Measurements from ENCODE around the gene RNH1.
"Not testable (repeated sequence)": the region's sequence is repeated elsewhere in the genome, so short reads cannot be mapped to it uniquely, and the experiment has no call there.

The RNH1 gene

DNA sequence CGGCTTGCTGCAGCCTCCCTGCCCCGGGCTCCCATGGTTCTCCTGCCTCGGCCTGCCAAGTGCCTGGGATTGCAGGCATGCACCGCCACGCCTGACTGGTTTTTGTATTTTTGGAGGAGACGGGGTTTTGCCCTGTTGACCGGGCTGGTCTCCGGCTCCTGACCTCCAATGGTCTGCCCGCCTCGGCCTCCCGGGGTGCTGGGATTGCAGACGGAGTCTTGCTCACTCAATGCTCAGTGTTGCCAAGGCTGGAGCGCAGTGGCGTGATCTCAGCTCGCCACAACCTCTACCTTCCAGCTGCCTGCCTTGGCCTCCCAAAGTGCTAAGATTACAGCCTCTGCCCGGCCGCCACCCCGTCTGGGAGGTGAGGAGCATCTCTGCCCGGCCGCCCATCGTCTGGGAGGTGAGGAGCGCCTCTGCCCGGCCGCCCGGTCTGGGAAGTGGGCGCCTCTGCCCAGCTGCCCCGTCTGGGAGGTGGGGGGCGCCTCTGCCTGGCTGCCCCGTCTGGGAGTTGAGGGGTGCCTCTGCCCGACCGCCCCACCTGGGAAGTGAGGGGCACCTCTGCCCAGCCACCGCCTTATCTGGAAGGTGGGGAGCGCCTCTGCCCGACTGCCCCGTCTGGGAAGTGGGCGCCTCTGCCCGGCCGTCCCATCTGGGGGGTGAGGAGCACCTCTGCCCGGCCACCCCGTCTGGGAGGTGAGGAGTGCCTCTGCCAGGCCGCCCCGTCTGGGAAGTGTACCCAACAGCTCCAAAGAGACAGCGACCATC, 10.1 kb upstream of the RNH1 start:
- DNase-seq, result not testable (repeated sequence)

DNA sequence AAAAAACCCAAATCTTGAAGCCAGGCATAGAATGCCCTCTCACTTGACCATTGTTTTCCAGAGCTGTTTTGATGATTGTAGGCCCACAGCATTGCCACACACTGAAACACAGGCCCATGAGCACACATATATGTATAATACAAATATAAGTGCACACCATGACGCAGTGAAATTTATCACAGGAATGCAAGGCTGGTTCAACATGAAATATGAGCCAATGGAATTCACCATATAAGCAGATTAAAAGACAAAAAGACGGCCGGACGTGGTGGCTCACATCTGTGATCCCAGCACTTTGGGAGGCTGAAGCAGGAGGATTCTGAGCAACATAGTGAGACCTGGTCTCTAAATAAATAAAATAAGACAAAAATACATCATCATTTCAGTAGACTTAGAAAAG, 9.4 kb upstream of the RNH1 start:
- no peak for DNase-seq

DNA sequence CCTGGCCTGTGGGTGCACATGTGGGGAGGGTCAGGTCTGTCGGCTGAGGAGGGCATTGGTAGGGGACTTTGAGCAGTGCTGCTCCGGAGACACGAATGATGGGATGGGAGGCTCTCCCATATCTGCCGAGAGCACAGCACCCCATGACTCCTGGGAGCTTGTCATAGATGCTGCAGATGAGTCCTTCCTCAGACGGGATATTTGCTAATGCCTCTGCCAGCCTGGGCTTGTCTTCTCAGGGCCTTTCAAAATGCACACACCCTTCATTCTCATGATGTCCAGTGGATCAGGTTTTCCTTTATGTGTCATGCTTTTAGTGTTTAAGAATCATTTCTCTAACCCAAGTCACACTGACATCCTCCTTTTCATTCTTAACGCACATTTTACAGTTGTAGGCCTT, 8.1 kb upstream of the RNH1 start:
- DNase-seq, result no peak

DNA sequence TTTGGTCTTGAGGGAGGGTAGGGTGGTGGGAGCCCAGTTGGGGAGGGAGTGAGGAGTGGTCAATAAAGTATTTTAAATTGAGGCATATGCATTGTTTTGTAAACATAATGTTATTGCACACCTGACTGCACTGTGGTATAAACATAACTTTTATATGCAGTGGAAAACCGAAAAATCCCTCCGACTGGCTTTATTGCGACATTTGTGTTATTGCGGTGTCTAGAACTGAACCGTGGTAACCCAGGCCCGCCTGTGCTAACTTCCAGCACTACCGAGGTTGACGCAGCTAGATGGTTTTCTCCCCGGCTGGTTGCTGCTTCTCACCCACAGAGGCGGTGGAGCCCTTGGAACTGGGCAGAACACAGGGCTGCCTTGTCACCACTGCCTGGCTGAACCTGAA, 7.6 kb upstream of the RNH1 start:
- DNase-seq, result no peak

DNA sequence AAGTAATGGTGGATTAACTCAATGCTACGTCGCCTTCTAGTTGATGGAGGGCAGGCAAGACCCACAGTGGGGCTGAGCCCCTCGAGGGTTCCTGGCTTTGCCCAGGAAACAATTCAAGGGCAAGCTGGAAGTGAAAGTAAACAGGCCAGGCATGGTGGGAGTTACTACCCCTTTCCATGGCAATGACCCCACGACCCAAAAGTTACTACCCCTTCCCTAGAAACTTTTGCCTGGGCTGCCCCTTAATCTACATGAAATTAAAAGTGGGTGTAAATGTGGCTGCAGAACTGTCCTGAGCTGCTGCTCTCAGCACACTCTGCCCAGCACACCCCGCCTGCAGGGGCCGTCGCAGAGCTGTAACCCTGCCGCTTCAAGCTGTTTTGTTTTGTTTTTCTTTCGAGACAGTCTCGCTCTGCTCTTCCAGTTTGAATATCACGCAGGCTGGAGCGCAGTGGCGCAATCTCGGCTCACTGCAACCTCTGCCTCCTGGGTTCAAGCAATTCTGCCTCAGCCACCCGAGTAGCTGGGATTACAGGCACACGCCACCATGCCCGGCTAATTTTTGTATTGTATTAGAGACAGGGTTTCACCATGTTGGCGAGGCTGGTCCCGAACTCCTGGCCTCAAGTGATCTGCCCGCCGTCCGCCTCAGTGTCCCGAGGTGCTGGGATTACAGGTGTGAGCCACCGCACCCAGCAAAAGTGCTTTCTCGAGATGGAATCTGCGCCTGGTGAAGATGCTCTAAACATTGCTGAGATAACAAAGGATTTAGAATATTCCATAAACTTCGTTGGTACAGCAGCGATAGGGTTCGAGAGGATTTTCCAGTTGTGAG, 5.9 kb upstream of the RNH1 start:
- no peak for DNase-seq

DNA sequence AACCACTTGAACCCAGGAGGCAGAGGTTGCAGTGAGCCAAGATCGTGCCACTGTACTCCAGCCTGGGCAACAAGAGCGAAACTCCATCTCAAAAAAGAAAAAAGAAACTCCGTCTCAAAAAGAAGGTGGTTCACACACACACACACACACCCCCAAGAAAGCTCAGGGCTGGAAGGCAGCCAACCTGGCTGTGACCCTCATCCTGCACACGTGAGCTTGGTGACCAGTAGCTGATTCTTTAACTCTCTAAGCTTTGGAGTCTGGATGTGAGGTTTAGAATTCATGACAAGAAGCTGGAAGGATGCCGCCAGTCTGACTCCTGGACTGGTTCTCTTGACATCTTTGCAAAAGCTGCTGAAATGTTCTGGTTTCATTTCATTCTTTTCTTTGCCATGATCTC, 1.9 kb upstream of the RNH1 start:
- no peak for DNase-seq

DNA sequence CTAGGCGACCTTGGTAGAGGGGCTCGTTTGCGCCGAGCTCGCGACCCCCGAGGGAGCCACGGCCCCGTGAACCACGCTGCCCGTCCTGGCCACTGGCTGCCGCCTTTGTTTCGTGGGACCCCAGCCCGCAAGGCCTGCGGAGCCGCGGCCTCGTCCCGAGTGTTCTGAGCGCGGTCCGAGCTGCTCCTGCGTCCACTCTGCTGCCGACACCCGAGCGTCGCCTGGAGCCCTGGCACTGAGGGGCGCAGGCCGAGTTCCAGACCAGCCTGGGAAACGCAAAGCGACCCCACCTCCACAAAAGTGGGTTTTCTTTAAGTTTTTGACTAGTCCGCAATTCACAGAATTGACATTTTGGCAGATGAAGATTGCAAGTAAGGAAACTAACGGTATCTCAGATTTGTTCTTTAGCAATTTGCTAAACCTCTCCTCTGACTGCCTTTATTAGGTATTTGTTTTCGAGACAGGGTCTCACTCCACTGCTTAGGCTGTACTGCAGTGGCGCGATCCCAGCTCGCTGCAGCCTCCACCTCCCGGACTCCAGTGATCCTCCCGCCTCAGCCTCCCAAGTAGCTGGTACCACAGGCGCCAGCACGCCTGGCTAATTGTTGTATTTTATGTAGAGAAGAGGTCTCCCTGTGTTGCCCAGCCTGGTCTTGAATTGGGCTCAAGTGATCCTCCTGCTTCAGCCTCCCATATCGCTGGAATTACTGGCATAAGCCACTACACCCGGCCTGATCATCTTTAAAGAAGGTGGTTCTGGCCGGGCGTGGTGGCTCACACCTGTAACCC, 879 bp upstream of the RNH1 start:
- no peak for DNase-seq

DNA sequence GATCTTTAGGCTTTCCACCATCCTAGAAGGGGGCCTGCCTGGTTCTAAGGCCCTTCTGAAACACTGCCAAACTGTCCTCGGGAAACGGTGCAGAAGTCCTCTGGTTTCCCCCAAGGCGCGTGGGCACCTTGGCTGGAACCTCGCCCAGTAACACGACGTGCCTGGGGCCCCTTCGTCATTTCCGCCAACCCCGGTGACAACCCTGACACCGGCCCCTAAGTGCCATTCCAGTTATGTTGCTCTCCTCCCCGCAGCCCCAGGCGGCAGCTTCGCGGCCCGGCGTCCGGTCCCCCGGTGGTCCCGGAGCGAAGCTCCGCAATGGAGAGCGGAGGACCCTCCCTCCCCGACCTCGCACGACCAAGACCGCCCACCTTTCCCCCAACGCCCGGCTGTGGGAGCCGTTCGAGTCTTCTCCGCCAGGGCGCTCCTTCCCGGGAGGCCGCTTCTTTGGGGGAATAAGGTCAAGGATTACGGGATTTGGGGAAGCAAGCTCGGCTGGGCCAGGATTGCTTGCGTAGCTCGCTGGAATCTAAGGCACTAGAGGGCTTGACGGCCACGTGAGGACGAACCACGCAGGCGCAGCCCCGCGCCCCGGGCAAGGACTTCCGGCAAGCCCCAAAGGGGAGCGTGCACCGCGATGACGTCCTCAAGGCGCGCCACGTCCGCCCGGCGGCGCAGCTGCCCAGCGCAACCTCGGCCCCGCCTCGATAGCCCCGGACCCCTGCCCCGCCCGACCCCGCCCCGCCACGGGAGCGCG, 626 bp downstream of the RNH1 start:
- peak; percentile 61 for DNase-seq

DNA sequence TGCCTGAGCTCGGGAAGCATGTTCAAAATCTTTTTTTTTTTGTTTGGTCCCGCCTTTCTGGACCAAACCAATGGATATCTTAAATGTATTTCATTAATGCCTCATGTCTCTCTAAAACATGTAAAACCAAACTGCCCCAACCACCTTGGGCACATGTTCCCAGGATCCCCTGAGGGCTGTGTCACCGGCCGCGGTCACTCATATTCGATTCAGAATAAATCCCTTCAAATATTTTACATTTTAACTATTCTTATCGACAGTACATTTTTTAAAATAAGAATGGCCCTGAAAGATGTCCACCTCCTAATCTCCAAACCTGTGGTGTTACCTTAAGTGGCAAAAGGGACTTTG, 2.1 kb downstream of the RNH1 start:
- no peak for DNase-seq

DNA sequence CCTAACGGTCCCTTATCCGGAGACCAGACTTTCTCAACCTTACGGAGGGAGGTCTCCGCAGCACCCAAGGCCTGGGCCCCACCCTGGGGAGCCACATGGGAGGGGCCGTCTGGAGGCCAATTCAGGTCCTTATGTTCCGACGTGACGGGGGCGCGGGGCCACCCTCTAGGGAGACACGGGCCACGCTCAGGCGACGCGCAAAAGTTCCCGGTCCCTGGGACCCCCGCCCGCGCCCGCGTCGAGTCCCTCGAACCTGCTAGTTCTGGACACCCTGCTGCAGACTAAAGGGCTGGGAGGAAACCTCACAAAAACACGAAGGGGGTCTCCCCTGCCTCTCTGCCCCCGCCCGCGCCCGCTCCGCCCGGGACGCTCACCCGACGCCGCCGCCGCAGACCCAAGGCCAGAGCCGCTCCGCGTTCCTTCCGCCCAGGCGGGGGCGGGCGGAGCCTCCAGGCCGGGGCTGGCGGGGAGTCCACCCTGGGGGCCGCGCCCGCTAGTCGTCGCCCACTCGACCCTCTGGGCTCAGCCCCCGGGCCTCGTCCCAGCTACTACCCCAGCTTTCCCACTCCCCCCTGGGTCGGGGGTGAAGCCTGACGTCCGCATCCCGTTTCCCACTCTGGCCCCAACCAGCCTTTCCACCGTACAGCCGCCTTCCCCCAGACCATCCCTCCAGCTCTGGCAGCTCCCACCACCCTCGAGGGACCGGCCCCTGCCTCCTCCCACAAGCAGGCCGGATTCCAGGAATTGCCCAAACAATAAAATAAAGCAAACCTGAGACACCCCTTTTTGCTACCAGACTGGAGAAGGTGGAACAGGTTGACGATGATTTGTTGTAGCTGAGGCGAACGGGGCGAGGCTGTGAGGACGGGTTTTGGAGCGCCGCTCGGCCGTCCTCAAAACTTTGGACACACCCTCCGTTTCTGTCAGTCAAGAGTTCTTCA, 2.7 kb downstream of the RNH1 start:
- DNase-seq, result no peak

DNA sequence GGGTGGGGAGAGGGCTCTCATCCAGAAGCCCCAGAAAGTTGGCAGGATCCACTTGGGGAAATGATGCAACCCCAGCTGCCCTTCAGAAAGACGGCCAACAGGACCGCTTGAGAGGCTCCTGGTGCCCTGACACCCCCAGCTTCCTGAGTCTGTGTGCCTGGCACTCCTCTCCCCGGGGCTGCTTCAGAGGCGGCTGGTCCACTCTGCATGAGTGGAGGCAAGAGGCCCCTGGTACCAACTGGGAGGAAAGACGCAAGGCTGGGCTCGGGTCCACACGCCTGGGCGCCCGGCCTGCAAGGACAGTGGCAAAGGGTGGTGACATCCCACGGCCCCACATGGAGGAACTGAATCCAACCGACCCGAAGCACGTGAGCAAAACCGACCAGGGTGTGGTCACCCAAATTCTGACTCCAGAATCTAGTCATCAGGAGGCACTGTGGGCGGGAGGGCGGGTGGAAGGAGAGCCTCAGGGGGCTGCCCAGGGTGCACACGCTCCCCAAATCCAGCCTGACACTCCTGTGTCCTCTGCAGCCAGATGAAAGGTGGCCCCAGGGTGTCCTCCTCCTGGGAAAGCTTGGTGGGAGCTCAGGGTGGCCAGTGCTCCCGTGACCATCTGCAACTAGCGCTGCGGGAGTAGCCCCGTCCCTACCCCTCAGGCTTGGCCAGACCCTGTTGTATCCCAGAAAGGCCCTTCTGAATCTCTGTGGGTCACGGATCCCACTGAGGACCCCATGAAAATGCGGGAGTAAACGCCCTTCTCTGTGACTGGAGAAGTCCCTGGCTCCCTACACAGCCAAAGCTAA, 3.7 kb downstream of the RNH1 start:
- no peak for DNase-seq

DNA sequence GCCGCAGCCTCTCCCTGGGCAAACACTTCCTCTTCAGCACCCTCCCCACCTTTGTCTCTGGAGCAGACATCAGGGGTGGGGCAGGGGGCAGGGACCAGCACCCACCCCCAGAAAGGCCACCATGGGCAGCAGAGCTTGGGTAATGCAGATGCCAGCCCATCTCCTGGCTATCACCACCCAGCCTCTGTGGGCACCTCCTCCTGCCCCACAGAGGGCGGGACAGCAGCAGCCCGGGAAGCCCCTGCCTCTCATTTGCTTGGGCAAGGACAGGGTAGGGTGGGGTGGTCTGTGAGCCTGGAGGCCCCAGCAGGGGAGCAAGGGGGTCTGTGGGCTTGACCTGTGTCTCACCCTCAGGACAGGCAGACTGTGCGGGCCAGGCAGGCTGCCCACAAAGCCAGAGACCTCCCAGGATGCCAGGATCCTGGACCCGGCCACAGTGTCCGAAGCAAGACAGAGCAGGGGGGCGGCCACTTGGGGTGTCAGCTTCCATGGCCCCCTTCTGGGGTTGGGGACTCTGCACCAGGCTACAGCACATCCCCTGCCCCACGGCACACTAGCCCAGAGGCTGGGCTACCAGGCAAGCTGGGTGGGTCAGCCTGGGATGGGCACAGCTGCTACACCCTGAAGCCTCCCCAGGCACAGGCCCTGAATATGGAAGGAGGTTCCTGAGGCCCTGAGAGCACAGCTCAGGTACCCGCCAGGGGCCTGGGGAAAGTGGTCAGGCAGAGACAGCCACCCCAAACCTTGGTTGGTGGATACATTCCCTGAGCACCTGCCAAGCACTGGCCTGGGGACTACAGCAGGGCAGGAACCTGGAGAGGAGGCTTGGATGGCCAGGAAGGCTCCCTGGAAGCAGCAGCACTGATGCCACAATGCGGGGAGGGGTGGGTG, 4.5 kb downstream of the RNH1 start:
- DNase-seq, result no peak

DNA sequence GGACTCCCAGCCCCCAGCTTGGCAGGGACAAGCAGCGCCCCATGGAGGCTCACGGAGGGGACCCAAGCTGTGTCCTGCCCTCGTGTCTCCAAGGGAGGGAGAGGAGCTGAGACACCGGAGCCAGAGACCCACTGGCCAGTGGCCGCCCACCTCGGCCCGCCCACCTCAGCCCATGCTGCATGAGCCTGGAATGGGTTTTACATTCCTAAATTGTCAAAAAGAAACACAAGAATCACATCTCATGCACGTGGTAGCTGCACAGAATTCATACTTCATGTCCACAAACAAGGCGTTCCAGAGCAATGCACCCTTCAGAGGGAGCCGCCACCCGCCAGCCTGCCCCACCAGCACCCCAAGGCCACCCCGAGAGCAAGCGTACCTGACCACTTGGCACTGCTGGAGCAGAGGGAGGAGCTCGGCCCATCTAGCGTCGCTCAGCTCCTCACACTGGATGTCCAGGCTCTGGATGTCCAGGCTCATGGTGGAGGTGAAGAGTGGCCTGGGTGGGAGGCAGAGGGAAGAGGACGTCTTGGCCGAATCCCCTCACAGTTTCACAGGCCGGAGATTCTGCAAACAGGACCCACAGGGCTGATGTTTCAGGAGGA, 5.3 kb downstream of the RNH1 start:
- DNase-seq, result no peak

DNA sequence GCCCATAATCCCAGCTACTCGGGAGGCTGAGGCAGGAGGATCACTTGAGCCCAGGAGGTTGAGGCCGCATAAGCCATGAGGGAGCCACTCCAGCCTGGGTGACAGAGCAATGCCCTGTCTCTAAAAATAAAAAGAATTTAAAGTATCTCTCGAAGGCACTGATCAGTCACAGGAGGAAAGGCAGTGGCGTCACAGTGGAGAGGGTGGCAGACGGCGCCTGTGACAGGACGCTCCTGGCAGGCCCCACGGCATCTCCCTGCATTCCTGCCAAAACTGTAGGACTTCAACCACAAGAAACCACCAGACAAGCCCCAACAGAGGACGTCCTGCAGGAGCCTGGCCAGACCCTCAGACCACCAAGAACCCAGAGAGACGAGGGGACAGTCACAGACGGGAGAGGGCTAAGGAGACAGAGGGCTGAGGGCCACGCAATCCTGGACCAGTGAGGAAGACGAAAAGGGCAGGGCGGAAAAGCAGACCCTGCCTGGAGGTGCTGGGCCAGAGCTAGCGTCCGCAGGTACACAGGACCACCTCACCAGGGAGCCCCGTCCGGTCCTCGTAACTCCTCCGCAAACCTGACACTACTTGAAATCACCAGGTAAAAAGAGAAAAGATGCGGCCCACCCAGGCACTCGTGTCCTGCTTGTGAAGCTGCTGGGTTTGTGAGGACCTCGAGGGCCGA, 5.9 kb downstream of the RNH1 start:
- no peak for DNase-seq

DNA sequence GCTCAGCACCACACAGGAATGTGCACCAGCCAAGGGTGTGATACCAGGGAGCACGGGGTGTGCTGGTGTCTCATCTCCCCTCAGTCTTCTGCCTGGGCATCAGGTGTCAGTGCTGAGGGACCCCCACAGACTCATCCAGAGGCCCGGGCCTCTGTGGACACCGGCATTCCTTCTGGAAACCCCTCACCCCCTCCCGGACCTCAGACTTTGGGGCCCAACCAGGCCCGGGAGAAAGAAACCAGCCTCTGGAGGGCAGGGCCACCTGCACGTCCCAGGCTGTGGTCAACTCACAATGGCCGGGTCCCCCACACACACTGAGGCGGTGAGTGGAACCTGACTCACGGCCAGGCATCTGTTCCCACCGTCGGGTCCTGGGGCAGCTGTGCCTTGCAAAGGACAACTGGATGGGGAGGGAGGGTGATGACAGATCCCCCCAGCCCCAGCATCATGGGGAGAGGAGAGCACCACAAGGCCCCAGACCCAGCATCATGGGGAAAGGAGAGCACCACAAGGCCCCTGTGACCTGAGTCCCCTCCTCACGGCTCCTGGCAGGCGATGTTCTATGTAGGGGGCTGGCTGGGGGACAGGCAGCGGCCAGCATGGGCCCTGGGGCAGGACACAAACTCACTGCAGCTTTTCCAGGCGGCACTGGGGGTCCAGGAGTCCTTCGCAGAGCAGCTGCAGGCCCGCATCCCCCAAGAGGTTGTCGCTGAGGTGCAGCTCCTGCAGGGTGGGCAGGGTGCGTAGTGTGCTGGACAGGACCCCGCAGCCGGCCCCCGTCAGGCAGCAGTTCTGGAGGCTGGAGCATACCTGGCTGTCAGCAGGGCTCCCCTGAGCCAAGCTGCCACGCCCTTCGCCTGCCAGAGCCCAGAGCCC, 7.6 kb downstream of the RNH1 start:
- no peak for DNase-seq

DNA sequence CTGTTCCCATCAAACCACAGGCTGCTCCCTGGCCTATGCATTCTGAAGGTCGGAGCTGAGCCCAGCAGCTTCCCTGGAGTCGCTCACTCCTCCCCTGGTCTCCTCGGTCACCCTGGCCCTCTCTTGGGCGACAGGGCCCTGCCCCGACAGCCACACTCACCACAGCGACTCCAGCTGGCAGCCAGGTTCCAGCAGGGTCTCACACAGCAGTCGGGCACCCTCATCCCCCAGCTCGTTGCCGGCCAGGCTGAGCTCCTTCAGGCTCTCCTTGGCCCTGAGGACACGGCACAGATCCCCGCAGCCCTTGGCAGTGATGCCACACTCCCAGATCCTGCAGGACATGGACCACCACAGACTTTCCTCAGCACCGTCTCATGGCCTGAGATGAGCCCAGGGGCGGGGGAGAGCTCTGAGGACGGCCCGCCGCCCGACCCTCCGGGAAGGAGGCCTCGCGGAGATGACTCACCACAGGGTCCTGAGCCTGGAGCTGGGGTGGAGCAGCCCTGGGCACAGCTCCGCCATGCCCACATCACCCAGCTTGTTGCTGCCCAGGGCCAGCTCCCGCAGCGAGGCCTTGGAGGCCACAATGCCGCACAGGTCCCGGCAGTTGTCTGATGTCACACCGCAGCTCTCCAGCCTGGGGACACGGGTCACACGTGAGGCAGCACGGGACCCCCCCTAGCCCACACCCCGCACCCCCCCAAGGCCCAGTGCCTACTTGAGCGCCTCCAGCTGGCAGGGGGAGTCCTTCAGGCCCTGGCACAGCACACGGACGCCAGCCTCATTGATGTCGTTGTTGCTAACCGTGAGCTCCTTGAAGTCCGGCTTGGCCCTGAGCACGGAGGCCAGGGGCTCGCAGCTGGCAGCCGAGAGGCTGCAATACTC, 8.5 kb downstream of the RNH1 start:
- no peak for DNase-seq
